Activated CD8-positive, alpha-beta memory T cell treated with anti-CD3 and anti-CD28 coated beads, Interleukin-2, amount 50 U/mL, for 48 hours (primary cell): Measurements from ENCODE around the gene SLITRK1.

Experiments
- DNase-seq: peaks from one replicate; pipeline ENCODE4 v3.0.0-alpha.2; 2020

The SLITRK1 gene

GRCh38 chr13:83881917-83882605 is at the start of gene SLITRK1:
SLITRK1 (minus strand) TSS chr13:83882474; CDS start chr13:83881507, 967 bp downstream.
- no peak for DNase-seq

- DNase-seq = no peak
Observed at GRCh38 chr13:83929157-83929556, 46.9 kb upstream of the SLITRK1 start.

- DNase-seq = no peak
Observed at GRCh38 chr13:83919775-83920174, 37.5 kb upstream of the SLITRK1 start.

GRCh38 chr13:83914368-83914767 is 32.1 kb upstream of the SLITRK1 start:
- no peak for DNase-seq

GRCh38 chr13:83907196-83907989 is 25.1 kb upstream of the SLITRK1 start:
- DNase-seq = no peak

- no peak for DNase-seq
Observed at GRCh38 chr13:83906240-83906820, 24.1 kb upstream of the SLITRK1 start.

GRCh38 chr13:83905641-83906040 is 23.4 kb upstream of the SLITRK1 start:
- DNase-seq = no peak

GRCh38 chr13:83895994-83896580 is 13.8 kb upstream of the SLITRK1 start:
- DNase-seq = no peak

- DNase-seq = no peak
Observed at GRCh38 chr13:83890358-83890757, 8.1 kb upstream of the SLITRK1 start.

- DNase-seq = no peak
Observed at GRCh38 chr13:83884141-83884540, 1.9 kb upstream of the SLITRK1 start.

GRCh38 chr13:83883061-83883523 is 818 bp upstream of the SLITRK1 start:
- DNase-seq = no peak

GRCh38 chr13:83882606-83882959 is 309 bp upstream of the SLITRK1 start:
- DNase-seq = no peak

- DNase-seq = no peak
Observed at GRCh38 chr13:83881140-83881684, 1.1 kb downstream of the SLITRK1 start.

- no peak for DNase-seq
Observed at GRCh38 chr13:83880275-83881139, 1.8 kb downstream of the SLITRK1 start.

- no peak for DNase-seq
Observed at GRCh38 chr13:83879431-83880171, 2.7 kb downstream of the SLITRK1 start.

GRCh38 chr13:83878691-83879430 is 3.4 kb downstream of the SLITRK1 start:
- DNase-seq = no peak

- no peak for DNase-seq
Observed at GRCh38 chr13:83877651-83878355, 4.5 kb downstream of the SLITRK1 start.

- no peak for DNase-seq
Observed at GRCh38 chr13:83876546-83876945, 5.7 kb downstream of the SLITRK1 start.

- no peak for DNase-seq
Observed at GRCh38 chr13:83867708-83868107, 14.6 kb downstream of the SLITRK1 start.
